Measurements from ENCODE around the gene MYBPC1. TPM values are rescaled to one million over a fixed set of nuclear protein-coding genes. Genes with fewer than 3 reads are reported as not detected.

Gene MYBPC1
- total RNA-seq, 2 donors from 2014 or later = 0.49 to 1.5 TPM

DNA sequence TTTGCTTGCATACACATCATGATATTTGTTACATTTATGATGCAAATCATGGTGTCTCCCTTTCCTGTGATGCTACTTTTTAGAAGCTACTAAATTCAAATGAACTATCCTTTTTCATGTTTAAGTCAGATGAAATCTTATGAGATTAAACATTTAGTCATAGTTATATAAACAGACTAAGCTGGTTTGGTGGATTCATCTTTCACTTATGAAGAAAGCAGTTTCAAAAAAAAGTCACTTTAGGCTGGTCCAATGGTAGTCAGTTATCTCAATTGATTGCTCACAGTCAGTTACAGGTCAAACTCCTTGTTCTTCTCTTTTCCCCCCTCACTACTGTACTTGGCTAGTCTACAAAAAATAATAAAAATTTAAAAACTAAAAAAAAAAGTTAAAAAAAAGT lies 124.8 kb downstream of the MYBPC1 start:
- no peak for DNase-seq (ENCODE audit: low spot score)
- TF ChIP-seq, protein P1, sequence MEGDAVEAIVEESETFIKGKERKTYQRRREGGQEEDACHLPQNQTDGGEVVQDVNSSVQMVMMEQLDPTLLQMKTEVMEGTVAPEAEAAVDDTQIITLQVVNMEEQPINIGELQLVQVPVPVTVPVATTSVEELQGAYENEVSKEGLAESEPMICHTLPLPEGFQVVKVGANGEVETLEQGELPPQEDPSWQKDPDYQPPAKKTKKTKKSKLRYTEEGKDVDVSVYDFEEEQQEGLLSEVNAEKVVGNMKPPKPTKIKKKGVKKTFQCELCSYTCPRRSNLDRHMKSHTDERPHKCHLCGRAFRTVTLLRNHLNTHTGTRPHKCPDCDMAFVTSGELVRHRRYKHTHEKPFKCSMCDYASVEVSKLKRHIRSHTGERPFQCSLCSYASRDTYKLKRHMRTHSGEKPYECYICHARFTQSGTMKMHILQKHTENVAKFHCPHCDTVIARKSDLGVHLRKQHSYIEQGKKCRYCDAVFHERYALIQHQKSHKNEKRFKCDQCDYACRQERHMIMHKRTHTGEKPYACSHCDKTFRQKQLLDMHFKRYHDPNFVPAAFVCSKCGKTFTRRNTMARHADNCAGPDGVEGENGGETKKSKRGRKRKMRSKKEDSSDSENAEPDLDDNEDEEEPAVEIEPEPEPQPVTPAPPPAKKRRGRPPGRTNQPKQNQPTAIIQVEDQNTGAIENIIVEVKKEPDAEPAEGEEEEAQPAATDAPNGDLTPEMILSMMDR (IDR thresholded peaks at IDR 0.05) = no peak
- H3K4me1 ChIP-seq (ENCODE audit: control insufficient read depth in 1 of 2, low read depth in 2 of 2) = no peaks in the 10 kb centered on the region
- H3K27me3 ChIP-seq (replicated peaks; ENCODE audit: insufficient read depth) = no peaks in the 10 kb centered on the region
- no peak for ATAC-seq (ENCODE audit: insufficient number of reproducible peaks, low FRiP score, low read depth)
- H3K27ac ChIP-seq = no peak overlapping the region
- H3K4me3 ChIP-seq = no peak overlapping the region
- no peaks in the 10 kb centered on the region for H3K36me3 ChIP-seq
- H3K9me3 ChIP-seq = no peaks in the 10 kb centered on the region

DNA sequence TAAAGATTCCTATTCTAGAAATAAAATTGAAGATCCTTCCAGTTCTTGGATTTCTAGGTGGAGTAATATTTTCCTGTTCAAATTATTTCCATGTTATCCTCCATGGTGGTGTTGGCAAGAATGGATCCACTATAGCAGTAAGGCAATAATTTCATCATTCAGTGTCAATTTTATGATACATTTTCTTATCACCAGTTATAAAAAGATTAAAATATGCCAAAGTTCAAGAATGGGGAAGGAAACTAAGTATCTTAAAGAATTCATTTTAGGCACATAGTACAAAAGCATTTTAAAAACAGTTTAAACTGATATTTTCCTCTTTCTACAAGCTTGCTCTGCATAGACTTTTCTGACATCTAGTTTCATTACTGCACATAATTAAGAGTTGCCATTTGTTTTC lies 125.3 kb downstream of the MYBPC1 start:
- Histone ChIP-seq H3K4me3 (no peak overlapping the region), H3K27ac (no peak overlapping the region), H3K9me3 (no peaks in the 10 kb centered on the region), H3K27me3 (replicated peaks; ENCODE audit: insufficient read depth) (no peaks in the 10 kb centered on the region), H3K36me3 (no peaks in the 10 kb centered on the region), H3K4me1 (ENCODE audit: control insufficient read depth in 1 of 2, low read depth in 2 of 2) (no peaks in the 10 kb centered on the region)
- no peak for ATAC-seq (ENCODE audit: insufficient number of reproducible peaks, low FRiP score, low read depth)
- TF ChIP-seq, protein P1 (IDR thresholded peaks at IDR 0.05) = no peak
- DNase-seq (ENCODE audit: low spot score) = no peak

DNA sequence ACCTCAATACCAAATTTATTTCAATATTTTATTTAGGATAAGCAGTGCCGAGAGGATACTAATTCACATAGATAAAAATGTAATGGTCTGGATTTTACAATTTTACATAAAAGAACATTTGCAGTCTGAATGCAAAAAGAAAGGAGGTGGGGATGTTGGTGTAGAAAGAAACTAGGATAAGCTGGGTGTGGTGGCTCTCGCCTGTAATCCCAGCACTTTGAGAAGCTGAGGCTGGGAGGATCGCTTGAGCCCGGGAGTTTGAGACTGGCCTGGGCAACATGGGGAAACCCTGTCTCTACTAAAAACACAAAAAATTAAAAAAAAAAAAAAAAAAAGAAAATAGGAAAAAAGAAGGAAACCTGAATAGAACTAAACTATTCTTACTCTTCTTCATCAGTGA lies 127.6 kb downstream of the MYBPC1 start:
- no peak overlapping the region for H3K27ac ChIP-seq
- DNase-seq (ENCODE audit: low spot score) (no peak), ATAC-seq (ENCODE audit: insufficient number of reproducible peaks, low FRiP score, low read depth) (no peak)
- no peak overlapping the region for H3K4me3 ChIP-seq
- peaks cover 6% of the 10 kb centered on the region for H3K36me3 ChIP-seq
- H3K4me1 ChIP-seq (ENCODE audit: control insufficient read depth in 1 of 2, low read depth in 2 of 2) = no peaks in the 10 kb centered on the region
- TF ChIP-seq, protein P1 (IDR thresholded peaks at IDR 0.05) = no peak
- H3K9me3 ChIP-seq = no peaks in the 10 kb centered on the region
- no peaks in the 10 kb centered on the region for H3K27me3 ChIP-seq (replicated peaks; ENCODE audit: insufficient read depth)

DNA sequence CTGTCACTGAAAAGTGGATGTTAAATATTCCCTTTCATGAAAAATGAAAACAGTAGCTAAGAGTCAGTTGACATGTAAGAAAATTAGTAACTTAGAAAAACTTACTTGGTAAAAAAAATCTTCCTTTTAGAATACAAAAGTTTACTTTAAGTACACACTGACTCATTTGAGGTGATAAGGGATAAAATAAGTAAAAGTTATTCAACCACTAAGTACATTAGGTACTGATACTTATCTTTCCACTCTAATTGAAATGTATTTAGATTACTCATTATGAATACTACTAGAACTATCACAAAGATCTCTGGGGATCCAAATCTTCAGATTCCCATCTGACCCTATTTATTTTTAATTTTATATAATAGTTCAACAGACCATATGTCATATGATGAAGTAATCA lies 132.3 kb downstream of the MYBPC1 start:
- TF ChIP-seq, protein P1 (IDR thresholded peaks at IDR 0.05) = no peak
- Histone ChIP-seq H3K4me1 (ENCODE audit: control insufficient read depth in 1 of 2, low read depth in 2 of 2) (no peaks in the 10 kb centered on the region), H3K27ac (no peak overlapping the region), H3K27me3 (replicated peaks; ENCODE audit: insufficient read depth) (no peaks in the 10 kb centered on the region), H3K9me3 (no peaks in the 10 kb centered on the region), H3K36me3 (peaks cover 14% of the 10 kb centered on the region), H3K4me3 (no peak overlapping the region)
- DNase-seq (ENCODE audit: low spot score) (no peak), ATAC-seq (ENCODE audit: insufficient number of reproducible peaks, low FRiP score, low read depth) (no peak)

DNA sequence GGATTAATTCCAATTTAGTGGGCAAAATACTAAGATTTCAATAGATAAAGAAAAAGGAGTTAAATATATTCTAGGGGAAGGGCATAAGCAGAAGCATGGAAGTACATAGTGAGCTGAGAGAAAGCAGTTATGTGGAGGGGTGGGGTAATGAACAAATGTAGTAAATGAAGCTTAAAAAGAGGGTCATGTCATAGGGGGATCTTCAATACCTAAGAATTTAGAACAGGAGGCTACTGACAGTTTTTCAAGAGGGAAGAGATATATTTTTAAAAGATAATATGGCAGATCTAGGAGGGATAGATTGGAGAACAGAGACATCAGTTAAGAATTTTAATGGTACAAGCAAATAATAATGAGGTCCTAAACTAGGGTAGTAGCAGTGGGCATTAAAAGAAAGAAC lies 135.1 kb downstream of the MYBPC1 start:
- DNase-seq (ENCODE audit: low spot score) = no peak
- no peak overlapping the region for H3K27ac ChIP-seq
- no peaks in the 10 kb centered on the region for H3K4me1 ChIP-seq (ENCODE audit: control insufficient read depth in 1 of 2, low read depth in 2 of 2)
- H3K27me3 ChIP-seq (replicated peaks; ENCODE audit: insufficient read depth) = no peaks in the 10 kb centered on the region
- H3K36me3 ChIP-seq = peaks cover 17% of the 10 kb centered on the region
- TF ChIP-seq, protein P1 (IDR thresholded peaks at IDR 0.05) = no peak
- H3K4me3 ChIP-seq = no peak overlapping the region
- ATAC-seq (ENCODE audit: insufficient number of reproducible peaks, low FRiP score, low read depth) = no peak
- no peaks in the 10 kb centered on the region for H3K9me3 ChIP-seq
